Hepatocyte (in vitro differentiated cells): ENCODE measurements around the gene FAM110A.

Experiments
- CTCF ChIP-seq: fragments of 200-600 bp; sonication (generic); IDR thresholded peaks from 2 replicates; pipeline ENCODE4 v1.5.1; 2016; ENCODE audit warnings: antibody characterized with exemption, mild to moderate bottlenecking; ENCODE audit not compliant: poor library complexity
- EZH2 ChIP-seq: fragments of 200-600 bp; sonication (generic); IDR thresholded peaks from 2 replicates; pipeline ENCODE4 v1.6.1; 2016; ENCODE audit warnings: antibody characterized with exemption, mild to moderate bottlenecking, borderline replicate concordance
- EZH2phosphoT487 ChIP-seq: fragments of 200-600 bp; sonication (generic); IDR thresholded peaks from one replicate; pipeline ENCODE4 v1.6.1; 2018; ENCODE audit warnings: antibody characterized with exemption, mild to moderate bottlenecking, low read depth, moderate library complexity; ENCODE audit not compliant: unreplicated experiment, severe bottlenecking

- no peak for TF ChIP-seq CTCF
- TF ChIP-seq EZH2, result no peak
- no peak for TF ChIP-seq EZH2phosphoT487
Measured at GRCh38 chr20:872855-873520, 39.5 kb downstream of the FAM110A start.
